Posterior vena cava (tissue), 2 donors: ENCODE measurements around the gene IL10RA. TPM values are rescaled to one million over a fixed set of nuclear protein-coding genes. Genes with fewer than 3 reads are reported as not detected.
A peak's percentile ranks its signal among the peaks of the same experiment; 100 is the strongest.
"Not testable (repeated sequence)": the region's sequence is repeated elsewhere in the genome, so short reads cannot be mapped to it uniquely, and the experiment has no call there.

Experiments used
- DNase-seq: peaks from one replicate; pipeline ENCODE4 v3.0.0-alpha.2; 2020; ENCODE audit warnings: low spot score
- intact Hi-C, 2 donors: fragments of 100-400 bp; cut with DNase I; formaldehyde crosslinking; loops; one replicate each; pipeline versions ENCODE4 v1.14.1 to v1.14.2; 2022 to 2023
- long read RNA-seq, 2 donors: library from polyadenylated mRNA; unstranded; transcript quantifications; one replicate each; pipeline ENCODE4 v2.0.0, GENCODE V29; 2020 to 2021
- total RNA-seq, 2 donors: library from RNA; stranded (reverse); fragmentation: NEBNext Ultra II Directional; extraction: Animal tissue kit (Norgen Biotek cat#: 25700); gene quantifications; one replicate each; pipeline ENCODE4 v1.2.1, GENCODE V29; 2021
- donor health status: DM: yes; HTN: yes; CAD: no.
- donor health status: DM: yes; HTN: yes; CAD: no.

Gene IL10RA
- 10 to 100 TPM; 12.1 to 28.3 TPM for total RNA-seq
- long read RNA-seq, donor 1, partial matches to known transcripts = 0 of 6 reads
- long read RNA-seq, donor 1, other reads (novel, unspliced or antisense) = 3 of 6 reads
- long read RNA-seq, donor 2, full-length matches to known transcripts = 5 of 8 reads
- long read RNA-seq, donor 2, partial matches to known transcripts = 0 of 8 reads
- long read RNA-seq, donor 2, other reads (novel, unspliced or antisense) = 3 of 8 reads

DNA sequence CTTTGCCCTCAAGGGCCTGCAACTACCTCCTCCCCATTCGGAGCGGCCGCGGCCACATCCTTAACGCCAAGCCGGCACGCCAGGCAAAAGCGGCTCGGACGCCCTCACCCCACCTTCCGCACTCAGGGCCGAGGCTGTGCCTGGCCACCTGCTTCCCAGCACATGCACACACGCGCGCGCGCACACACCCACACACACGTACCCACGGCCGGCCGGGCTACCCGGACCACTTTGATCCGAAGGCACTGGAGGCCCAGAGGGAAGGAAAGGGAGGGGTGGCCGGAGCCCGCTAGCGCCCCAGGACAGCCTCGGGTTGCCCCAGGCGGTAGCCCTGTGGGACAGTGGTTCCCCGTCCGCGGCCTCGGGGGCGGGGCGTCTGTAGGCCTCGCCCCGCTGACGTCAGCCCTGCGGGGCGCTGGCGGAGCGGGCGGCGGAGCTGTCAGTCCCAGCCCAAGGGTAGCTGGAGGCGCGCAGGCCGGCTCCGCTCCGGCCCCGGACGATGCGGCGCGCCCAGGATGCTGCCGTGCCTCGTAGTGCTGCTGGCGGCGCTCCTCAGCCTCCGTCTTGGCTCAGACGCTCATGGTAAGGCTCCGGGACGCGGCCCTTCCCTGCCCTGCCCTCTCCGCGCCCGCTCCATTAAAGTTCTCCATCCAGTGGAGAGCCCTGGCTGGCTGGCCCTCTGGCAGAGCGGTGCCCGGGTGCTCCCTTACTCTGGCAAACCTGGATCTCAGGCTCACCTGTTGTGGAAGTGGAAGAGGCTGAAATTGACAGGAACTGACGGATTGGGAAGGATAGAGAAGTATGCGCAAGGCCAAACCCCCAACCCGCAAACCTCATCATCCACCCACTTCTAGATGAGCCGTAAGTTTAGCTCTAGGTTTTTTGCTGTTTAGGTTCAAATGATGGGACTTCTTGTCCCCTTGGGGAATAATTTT lies at the start of gene IL10RA:
Gene IL10RA, plus strand, starts transcription at position 442 of the 935 bp plus-strand sequence. Its CDS starts 74 bp downstream, at position 516.
- DNase-seq = peak; percentile 96
- intact Hi-C loops = no loop called here

DNA sequence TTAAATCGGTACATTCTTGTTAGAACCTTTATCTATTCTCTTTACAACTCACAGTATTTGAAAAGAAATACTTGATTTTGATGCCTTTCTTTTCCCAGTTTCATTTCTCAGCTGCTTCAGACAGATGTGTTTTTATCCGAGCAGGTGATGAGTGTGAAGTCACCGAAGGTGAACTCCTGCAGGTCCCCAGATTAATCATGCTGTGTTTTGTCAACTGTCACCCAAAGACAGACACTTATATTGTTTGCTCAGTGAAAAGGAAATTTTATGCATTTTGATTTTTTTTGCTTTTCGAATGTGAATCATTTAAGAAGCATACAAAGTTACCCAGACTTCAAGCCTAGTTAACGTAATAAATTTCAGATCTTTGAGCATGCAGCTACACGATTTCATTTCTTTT lies 49.2 kb upstream of the IL10RA start:
- intact Hi-C loops = no loop called here
- DNase-seq = no peak

DNA sequence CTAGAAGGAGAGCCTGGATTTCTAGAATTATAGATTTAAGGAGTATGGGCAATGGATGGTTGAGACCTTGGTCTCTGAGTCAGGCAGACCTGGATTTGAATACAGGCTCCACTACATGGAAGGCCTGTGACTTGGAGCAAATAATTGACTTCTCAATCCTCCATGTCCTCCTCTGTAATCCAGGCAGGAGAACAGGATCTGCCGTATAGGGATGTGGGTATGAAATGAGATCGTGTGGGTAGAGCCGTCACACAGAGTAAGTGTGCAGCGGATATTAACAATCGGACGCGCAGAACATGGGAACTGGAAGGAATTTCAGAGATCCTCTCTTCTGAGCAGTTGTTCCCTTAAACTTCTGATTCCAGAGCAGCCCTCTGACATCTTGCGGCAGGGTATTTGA lies 45.5 kb upstream of the IL10RA start:
- intact Hi-C loops = no loop called here

DNA sequence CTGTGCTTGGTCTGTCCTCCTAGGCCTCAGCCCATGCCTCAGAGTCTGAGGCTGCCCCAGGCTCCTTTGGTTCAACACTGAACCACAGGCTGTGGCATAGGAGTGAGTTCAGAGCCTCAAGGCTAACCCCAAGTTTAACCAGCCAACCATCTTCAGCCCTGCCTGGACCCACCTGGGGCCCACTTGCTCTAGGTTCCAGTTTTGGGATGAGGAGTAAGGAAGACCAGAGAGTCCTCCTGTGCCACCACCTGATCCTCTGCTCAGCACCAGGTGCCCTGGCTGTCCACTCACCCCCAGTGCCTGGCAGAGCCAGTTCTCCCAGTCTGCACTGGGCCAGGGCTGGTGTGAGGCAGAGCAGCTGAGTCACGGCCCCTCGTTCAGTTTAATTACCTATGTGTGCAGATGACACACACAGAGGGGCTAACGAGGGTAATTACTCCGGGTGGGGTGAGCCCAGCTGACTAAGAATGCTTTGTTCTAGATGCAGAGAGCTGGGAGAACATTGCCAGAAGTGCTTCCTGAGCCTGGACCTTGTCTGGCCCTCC lies 45.0 kb upstream of the IL10RA start:
- intact Hi-C loops = no loop called here
- DNase-seq = no peak

More for the DNA sequence above, 45.5 kb upstream of the IL10RA start:
- DNase-seq = no peak

DNA sequence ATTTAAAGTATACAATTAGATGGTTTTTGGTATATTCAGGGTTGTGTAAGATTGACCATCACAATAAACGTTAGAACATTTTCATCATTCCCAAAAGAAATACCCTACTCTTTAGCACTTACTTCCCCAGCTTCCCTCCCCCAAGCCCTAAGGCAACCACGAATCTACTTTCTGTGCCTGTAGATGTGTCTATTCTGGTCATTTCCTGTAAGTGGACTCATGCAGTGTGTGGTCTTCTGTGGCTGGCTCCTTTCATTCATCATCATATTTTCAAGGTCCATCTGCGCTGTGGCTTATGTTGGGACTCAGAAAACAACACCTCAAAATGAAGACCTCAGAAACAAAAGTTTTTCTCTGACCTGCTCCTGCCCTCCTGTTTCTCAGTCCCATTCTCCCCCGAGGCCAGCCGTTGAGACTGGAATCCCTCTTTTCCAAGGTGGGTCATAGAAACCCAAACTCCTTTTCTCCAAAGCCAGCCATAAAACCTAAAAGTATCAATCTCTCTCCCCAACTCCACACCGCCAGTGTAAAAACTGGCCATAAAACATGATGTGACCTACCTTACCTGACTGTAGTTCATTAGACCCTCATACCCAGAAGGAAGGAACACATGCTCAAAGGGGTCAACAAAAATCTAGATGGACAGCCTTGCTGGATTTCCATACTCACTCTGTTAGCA lies 44.1 kb upstream of the IL10RA start:
- no peak for DNase-seq
- intact Hi-C loops = no loop called here

DNA sequence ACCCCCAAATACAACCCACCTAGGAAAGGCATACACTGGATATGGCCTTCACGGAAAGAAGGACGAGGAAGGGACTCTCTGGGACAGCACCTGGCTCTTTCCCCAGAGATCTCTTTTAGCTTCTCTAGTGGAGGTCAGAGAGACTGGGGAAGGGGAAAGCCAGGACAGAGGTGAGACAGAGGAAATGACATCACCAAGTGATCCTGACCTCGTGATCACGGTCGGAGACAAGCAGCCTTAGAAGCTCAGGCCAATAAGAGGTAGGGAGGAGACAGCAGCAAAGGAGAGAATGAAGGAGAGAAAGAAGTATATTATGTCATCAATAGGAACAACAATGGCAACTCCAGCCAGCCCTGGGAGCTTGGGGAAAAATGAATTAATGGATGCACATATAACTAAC lies 41.6 kb upstream of the IL10RA start:
- intact Hi-C loops = no loop called here
- no peak for DNase-seq

DNA sequence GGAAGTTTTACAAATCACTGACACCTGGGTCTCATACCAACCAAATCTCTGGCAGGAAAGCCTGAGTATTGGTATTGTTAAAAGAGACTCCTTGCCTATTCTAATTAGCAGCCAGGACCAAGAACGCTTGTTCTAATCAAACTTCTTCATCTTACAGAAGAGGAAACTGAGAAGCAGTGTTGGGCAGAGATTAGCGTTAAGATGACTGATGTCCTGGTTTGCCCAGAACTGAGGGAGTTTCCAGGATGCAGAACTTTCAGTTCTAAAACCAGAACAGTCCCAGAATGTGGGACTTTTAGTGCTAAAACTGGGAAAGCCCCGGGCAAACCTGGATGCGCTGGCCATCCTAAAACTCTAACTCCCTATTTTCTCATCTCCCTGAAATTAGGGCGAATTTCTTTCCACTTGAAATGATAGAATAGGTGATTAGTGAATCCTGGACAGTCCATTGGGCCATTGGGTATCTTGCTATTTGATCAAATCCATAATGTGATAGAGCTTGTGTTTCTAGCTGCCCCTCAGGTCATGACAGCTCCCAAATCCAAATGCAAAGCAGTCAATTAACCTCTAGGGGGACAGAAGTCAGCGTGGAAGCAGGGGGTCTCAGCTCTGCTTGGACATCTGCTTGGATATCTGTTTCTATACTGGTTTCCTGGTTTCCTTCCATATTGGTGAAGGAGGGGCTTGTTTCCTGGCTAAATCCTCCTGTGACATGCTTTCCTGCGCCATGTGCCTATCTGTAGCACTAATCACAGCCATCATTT lies 41.0 kb upstream of the IL10RA start:
- intact Hi-C loops = no loop called here
- no peak for DNase-seq

DNA sequence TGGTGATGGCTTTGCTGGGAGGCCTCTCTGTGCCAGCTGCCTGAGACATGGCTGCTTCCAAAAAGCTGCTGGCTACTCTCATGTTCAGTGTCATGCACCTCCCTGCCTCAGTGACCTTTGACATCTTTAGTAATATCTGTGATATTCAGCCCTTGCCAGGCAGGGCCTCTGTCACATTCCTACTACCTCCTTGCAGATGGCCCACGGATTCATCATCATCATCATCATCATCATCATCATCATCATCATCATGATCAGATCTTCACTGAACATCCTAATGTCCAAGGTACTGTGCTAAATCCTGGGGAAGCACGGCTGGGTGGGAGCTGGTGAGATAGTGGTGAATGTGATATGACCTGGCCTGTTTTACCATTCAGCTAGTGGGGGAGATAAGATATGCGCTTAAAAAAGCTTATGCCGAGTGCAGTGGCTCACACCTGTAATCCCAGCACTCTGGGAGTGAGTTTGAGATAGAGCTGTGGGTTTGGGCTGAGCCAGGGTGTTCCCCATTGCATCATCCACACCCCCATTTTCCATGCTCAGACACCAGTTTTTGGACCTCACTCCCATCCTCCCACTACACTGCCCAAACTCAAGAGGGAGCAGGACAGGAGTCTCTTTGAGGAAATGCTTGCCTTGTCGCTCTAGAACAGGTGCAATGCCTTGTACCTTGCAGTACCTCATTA lies 39.9 kb upstream of the IL10RA start:
- intact Hi-C loops = loop anchor here (2.0 kb wide), 1 partner anchor 103 kb away; no protein-coding TSS in a partner anchor
- no peak for DNase-seq

DNA sequence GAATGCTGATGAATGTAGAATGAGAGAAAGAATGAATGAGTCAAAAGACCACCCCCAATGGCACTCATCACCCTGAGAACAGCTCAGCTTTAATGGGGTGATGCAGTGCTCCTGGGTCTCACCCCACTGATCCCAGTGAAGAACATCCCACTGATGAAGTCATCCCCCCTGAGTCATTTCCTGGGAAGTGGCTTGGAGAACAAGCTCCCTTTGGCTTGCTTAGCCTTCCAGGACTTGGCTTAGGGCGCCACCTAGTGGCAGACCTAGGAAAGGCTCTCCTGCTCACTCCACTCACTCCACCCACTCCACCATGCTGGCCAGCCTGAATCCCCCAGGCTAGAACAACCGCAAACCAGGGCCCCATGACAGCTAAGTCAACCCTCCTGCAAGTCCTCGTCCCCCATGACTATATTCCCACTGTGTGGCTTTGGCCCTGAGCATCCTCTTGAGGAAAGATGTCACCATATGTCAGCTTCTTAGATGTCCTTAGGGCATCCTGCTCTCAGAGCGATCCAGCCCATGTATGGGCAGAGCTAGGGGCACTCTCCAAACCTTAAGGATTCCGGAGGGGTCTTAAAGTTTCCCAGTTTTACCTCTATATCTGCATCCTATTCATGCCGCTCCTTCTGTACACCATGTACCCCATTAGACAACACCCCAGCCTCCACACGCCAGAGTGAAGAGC lies 39.2 kb upstream of the IL10RA start:
- peak; percentile 97 for DNase-seq
- intact Hi-C loops = loop anchor here (2.0 kb wide), 1 partner anchor 104 kb away; no protein-coding TSS in a partner anchor

DNA sequence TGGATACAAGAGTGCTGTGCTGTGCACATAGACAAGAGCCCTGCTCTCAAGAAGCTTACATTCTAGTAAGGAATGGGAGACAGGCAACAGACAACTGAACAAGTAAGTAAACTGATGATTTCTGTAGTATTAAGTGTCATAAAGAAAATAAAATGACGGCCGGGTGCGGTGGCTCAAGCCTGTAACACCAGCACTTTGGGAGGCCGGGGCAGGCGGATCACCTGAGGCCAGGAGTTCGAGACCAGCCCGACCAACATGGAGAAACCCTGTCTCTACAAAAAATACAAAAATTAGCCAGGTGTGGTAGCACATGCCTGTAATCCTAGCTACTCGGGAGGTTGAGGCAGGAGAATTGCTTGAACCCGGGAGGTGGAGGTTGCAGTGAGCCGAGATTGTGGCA lies 38.4 kb upstream of the IL10RA start:
- not testable (repeated sequence) for DNase-seq
- intact Hi-C loops = loop anchor here (2.0 kb wide), 1 partner anchor 105 kb away; no protein-coding TSS in a partner anchor

DNA sequence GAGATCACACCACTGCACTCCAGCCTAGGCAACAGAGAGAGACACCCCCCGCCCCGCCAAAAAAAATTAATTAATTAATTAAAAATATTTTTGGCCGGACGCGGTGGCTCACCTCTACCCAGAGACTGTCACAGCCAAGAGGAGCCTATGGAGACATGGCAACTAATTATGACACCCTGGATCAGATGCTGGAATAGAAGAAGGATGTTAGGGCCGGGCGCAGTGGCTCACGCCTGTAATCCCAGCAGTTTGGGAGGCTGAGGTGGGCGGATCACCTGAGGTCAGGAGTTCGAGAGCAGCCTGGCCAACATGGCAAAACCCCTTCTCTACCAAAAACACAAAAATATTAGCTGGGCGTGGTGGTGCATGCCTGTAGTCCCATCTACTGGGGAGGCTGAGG lies 37.7 kb upstream of the IL10RA start:
- DNase-seq, intact Hi-C loops: not testable (repeated sequence)

DNA sequence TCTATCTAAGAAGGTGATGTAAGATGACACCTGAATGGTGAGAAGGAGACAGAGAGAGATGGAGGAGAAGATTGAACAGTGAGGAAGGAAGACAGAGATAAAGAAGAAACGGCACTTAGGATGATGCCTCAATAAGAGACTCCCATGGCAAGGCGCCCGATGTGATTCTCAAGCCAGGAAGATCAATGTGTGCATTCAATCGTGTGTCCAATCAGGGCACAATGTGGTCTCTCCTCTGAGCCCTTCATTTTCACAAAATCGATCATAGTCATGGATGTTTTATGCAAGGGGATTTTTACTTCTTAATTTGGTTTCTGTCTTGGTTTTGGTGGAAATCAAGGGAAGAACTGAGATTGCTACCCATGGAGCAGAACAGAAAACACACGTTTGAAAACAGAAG lies 37.1 kb upstream of the IL10RA start:
- intact Hi-C loops = no loop called here
- DNase-seq = no peak

DNA sequence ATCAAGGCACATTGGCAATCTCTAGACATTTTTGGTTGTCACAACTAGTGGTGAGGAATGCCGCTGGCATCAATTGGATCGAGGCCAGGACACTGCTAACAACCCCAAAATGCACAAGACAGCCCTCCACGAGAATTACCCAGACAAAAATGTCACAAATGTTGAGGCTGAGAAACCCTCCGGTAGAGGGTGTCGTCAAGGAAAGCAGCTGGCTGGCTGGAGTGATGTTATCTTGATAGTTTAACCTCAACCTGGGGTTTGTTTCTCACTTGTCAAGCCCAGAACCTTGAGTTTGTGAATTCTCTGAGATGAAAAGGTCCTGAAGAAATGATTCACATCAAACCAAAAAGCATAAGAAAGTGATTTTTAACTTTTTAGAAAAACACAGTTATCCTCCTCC lies 35.9 kb upstream of the IL10RA start:
- intact Hi-C loops = no loop called here
- no peak for DNase-seq

DNA sequence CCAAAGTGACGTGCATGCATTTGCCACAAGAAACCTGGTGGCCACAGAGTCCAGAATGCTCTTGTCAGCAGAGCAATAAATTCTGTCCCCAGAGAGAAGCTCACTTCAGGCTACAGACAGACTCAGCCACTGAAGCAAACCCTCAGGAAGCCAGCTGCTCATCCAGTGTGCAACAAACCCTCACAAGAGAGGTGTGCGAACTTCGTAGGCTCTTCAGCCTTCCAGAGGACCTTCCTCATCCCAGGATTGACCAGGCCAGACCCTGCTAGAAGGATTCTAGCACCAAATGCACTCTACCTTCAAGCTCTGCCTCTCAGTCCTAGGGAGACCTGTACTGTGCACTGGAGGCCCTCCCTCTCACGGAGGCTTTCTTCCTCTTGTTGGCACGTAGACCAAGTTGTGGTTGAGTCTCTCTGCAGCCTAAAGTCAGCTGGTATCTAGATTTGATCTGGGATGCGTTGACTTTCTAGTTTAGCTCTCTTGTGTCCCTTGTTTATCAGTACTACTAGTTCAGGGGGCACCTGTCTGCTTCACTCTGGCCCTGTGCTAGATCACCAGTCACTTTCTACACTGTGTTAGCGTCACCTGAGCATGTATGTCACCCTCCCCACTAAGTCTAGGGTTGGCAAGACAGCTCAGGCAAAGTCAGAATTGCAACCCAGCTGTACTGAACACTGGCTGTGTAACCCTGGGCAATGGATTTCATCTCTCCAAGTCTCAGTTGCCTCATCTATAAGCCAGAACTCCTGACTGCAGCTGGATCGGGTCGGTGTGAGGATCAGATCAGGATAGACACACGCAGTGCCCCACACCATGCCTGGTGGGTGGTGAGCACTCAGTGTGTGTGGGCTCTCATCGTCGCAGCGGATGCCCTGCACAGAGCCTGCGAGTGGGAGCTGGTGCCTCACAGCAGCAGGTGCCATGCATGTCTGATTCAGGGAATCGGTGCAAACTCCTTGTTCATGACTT lies 34.9 kb upstream of the IL10RA start:
- intact Hi-C loops = no loop called here

DNA sequence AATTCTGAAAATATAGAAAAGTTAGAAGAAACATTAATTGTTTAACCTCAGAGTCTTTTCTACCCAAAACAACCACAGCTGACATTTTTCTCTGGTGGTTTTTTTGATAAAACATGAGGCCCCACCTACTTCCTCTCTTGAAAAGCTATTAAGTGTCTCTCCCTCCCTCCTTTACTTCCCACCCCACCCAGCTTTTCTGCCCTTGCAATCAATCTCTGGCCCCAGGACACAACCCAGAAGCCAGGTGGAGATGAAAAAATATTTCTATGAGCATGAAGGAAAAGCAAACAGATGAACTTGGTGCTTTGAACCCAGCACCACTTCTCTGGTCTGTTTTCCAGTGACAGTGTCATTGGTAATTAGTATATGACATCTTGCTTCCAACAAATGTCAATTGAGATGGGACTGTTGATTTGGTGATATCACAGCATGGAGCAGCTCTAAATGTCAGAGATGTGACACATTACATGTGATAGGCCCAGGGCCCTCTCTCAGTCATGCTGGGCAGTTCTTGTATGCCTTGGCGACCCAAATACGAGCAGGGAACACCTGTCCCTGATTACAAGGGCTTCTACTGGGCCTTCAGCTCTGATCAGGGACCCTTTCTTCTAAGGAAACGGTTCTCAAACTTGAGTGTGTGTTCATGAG lies 33.0 kb upstream of the IL10RA start:
- no peak for DNase-seq
- intact Hi-C loops = no loop called here

More for the DNA sequence above, 34.9 kb upstream of the IL10RA start:
- DNase-seq = no peak

DNA sequence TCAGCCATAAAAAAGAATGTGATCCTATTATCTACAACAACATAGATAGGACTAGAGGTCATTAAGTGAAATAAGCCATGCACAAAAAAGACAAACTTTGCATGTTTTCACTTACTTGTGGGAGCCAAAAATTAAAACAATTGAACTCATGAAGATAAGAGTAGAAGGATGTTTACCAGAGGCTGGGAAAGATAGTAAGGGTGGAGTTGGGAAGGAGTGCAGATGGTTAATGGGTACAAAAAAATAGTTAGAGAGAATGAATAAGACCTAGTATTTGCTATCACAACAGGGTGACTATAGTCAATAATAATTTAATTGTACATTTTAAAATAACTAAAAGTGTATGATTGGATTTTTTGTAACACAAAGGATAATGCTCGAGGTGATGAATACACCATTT lies 27.2 kb upstream of the IL10RA start:
- intact Hi-C loops = no loop called here
- no peak for DNase-seq
